Measurements from ENCODE around the gene CHSY1.

GRCh38 chr15:101240358-101240757, 11.5 kb downstream of the CHSY1 start:
- TF ChIP-seq CTCF (IDR thresholded peaks at IDR 0.05) (no peak), POLR2A (IDR thresholded peaks at IDR 0.05; ENCODE audit: low read depth) (no peak), POLR2AphosphoS5 (IDR thresholded peaks at IDR 0.05) (peak; percentile 26 to 42), EP300 (IDR thresholded peaks at IDR 0.05) (no peak)
